DOHH2 (cell line): ENCODE data around the gene TBC1D22A.

ENCODE experiments used
- H3F3A ChIP-seq: fragments of 200-600 bp; sonication (generic), shearing (Covaris generic); 2 replicates; pipeline ENCODE4 v1.6.0; 2016; ENCODE audit warnings: antibody characterized with exemption, mild to moderate bottlenecking; ENCODE audit not compliant: control insufficient read depth, insufficient read depth
- H3K27ac ChIP-seq: fragments of 200-600 bp; sonication (generic); 2 replicates; pipeline ENCODE4 v1.5.1; 2014; ENCODE audit warnings: low read depth, mild to moderate bottlenecking, low read length, moderate library complexity
- H3K27me3 ChIP-seq: fragments of 200-600 bp; sonication (generic); 2 replicates; pipeline ENCODE4 v1.6.1; 2014; ENCODE audit warnings: mild to moderate bottlenecking, low read length, mixed read lengths; ENCODE audit not compliant: control insufficient read depth
- H3K36me3 ChIP-seq: fragments of 200-600 bp; sonication (generic); 2 replicates; pipeline ENCODE4 v1.6.1; 2014; ENCODE audit warnings: mild to moderate bottlenecking, low read length, moderate library complexity, mixed read lengths; ENCODE audit not compliant: control insufficient read depth
- H3K4me1 ChIP-seq: fragments of 200-600 bp; sonication (generic); 2 replicates; pipeline ENCODE4 v1.6.1; 2014; ENCODE audit warnings: mild to moderate bottlenecking, low read length, mixed read lengths; ENCODE audit not compliant: control insufficient read depth
- H3K4me2 ChIP-seq: fragments of 200-600 bp; sonication (generic); 2 replicates; pipeline ENCODE4 v1.6.0; 2014; ENCODE audit warnings: mild to moderate bottlenecking, low read length, moderate library complexity
- H3K4me3 ChIP-seq: fragments of 200-600 bp; sonication (generic); 2 replicates; pipeline ENCODE4 v1.5.1; 2014; ENCODE audit warnings: mild to moderate bottlenecking, low read length, mixed read lengths
- H3K79me2 ChIP-seq: fragments of 200-600 bp; sonication (generic); 2 replicates; pipeline ENCODE4 v1.6.1; 2014; ENCODE audit warnings: mild to moderate bottlenecking, low read length, mixed read lengths; ENCODE audit not compliant: control insufficient read depth
- H3K9me2 ChIP-seq: fragments of 200-600 bp; sonication (generic); replicated peaks from 2 replicates; pipeline ENCODE4 v1.6.1; 2014; ENCODE audit warnings: mild to moderate bottlenecking, low read length, mixed read lengths; ENCODE audit not compliant: control insufficient read depth
- H3K9me3 ChIP-seq: fragments of 200-600 bp; sonication (generic); 2 replicates; pipeline ENCODE4 v1.6.1; 2014; ENCODE audit warnings: antibody characterized with exemption, low read length, mixed read lengths; ENCODE audit not compliant: control insufficient read depth, insufficient read depth
- H4K20me1 ChIP-seq: fragments of 200-600 bp; sonication (generic); 2 replicates; pipeline ENCODE4 v1.6.0; 2014; ENCODE audit warnings: low read depth, mild to moderate bottlenecking, antibody characterized with exemption, low read length, moderate library complexity; ENCODE audit not compliant: control insufficient read depth, insufficient read depth
- CTCF ChIP-seq: fragments of 200-600 bp; sonication (generic); IDR thresholded peaks from one replicate; pipeline ENCODE4 v1.5.1; 2014; ENCODE audit warnings: antibody characterized with exemption, mild to moderate bottlenecking, low read depth, low read length; ENCODE audit not compliant: poor library complexity, severe bottlenecking
- EZH2phosphoT487 ChIP-seq: fragments of 200-600 bp; sonication (generic); IDR thresholded peaks from 2 replicates; pipeline ENCODE4 v1.6.1; 2017; ENCODE audit warnings: borderline replicate concordance, mild to moderate bottlenecking, antibody characterized with exemption, low read length, moderate library complexity, mixed read lengths

The TBC1D22A gene

GRCh38 chr22:47072642-47072967 lies 310.2 kb downstream of the TBC1D22A start:
- Histone ChIP-seq H3K9me2 (no peaks in the 10 kb centered on the region), H3K9me3 (peaks cover 13% of the 10 kb centered on the region; the same call in 1 of the 2 replicates), H3K4me1 (no peaks in the 10 kb centered on the region), H4K20me1 (no peaks in the 10 kb centered on the region), H3K27ac (no peak overlapping the region), H3F3A (no peaks in the 10 kb centered on the region), H3K4me2 (no peak overlapping the region), H3K79me2 (peaks cover 46% of the 10 kb centered on the region), H3K36me3 (peaks cover 59% of the 10 kb centered on the region), H3K4me3 (no peak overlapping the region), H3K27me3 (no peaks in the 10 kb centered on the region)
- TF ChIP-seq CTCF (no peak), EZH2phosphoT487 (no peak)

GRCh38 chr22:47073075-47073474 lies 310.6 kb downstream of the TBC1D22A start:
- TF ChIP-seq EZH2phosphoT487, result no peak
- TF ChIP-seq CTCF, result no peak
- H4K20me1 ChIP-seq, result no peaks in the 10 kb centered on the region

GRCh38 chr22:47074105-47074504 lies 311.7 kb downstream of the TBC1D22A start:
- peaks cover 13% of the 10 kb centered on the region; the same call in 1 of the 2 replicates for H3K9me3 ChIP-seq
- H3K36me3 ChIP-seq, result peaks cover 56% of the 10 kb centered on the region

More at GRCh38 chr22:47073075-47073474, 310.6 kb downstream of the TBC1D22A start:
- Histone ChIP-seq H3K27me3 (no peaks in the 10 kb centered on the region), H3K4me1 (no peaks in the 10 kb centered on the region), H3K4me3 (no peak overlapping the region), H3K9me3 (peaks cover 13% of the 10 kb centered on the region; the same call in 1 of the 2 replicates), H3K4me2 (no peak overlapping the region), H3K79me2 (peaks cover 43% of the 10 kb centered on the region), H3F3A (no peaks in the 10 kb centered on the region), H3K9me2 (no peaks in the 10 kb centered on the region), H3K36me3 (peaks cover 57% of the 10 kb centered on the region), H3K27ac (no peak overlapping the region)

More at GRCh38 chr22:47074105-47074504, 311.7 kb downstream of the TBC1D22A start:
- Histone ChIP-seq H3K4me1 (no peaks in the 10 kb centered on the region), H3K4me3 (no peak overlapping the region), H3K79me2 (peaks cover 33% of the 10 kb centered on the region), H3K4me2 (no peak overlapping the region), H4K20me1 (no peaks in the 10 kb centered on the region), H3K9me2 (no peaks in the 10 kb centered on the region), H3F3A (no peaks in the 10 kb centered on the region), H3K27ac (no peak overlapping the region), H3K27me3 (no peaks in the 10 kb centered on the region)
- no peak for TF ChIP-seq CTCF
- TF ChIP-seq EZH2phosphoT487, result no peak
